Astrocyte (in vitro differentiated cells and primary cell): ENCODE results near the gene NDUFB2. TPM values are rescaled to one million over a fixed set of nuclear protein-coding genes. Genes with fewer than 3 reads are reported as not detected.

Source experiments
- DNase-seq: peaks from one replicate; pipeline ENCODE4 v3.0.0-alpha.2; 2010; ENCODE audit warnings: low read depth
- FAIRE-seq: peaks from 2 replicates; lab custom pipeline; 2011; peaks lifted over from hg19 to GRCh38; lab: Jason Lieb, UNC
- H2AFZ ChIP-seq: 2 replicates; pipeline ENCODE4 v1.6.0; 2012; ENCODE audit warnings: low read depth, low read length, inconsistent platforms
- H3K27ac ChIP-seq: 2 replicates; pipeline ENCODE4 v1.5.1; 2011; ENCODE audit warnings: low read depth, low read length, inconsistent platforms
- H3K27me3 ChIP-seq: 2 replicates; pipeline ENCODE4 v1.6.0; 2011; ENCODE audit warnings: low read length, inconsistent platforms; ENCODE audit not compliant: insufficient read depth
- H3K36me3 ChIP-seq: 2 replicates; pipeline ENCODE4 v1.5.1; 2011; ENCODE audit warnings: low read length, inconsistent platforms; ENCODE audit not compliant: insufficient read depth
- H3K4me1 ChIP-seq: 2 replicates; pipeline ENCODE4 v1.5.1; 2011; ENCODE audit warnings: low read length, inconsistent platforms; ENCODE audit not compliant: insufficient read depth
- H3K4me2 ChIP-seq: 2 replicates; pipeline ENCODE4 v1.6.0; 2012; ENCODE audit warnings: low read length, inconsistent platforms
- H3K4me3 ChIP-seq: 2 replicates; pipeline ENCODE4 v1.5.1; 2011; ENCODE audit warnings: low read depth, mild to moderate bottlenecking, low read length, inconsistent platforms; ENCODE audit not compliant: insufficient read depth
- H3K79me2 ChIP-seq: 2 replicates; pipeline ENCODE4 v1.6.0; 2012; ENCODE audit warnings: mild to moderate bottlenecking, low read length, inconsistent platforms; ENCODE audit not compliant: insufficient read depth
- H3K9ac ChIP-seq: 2 replicates; pipeline ENCODE4 v1.6.0; 2012; ENCODE audit warnings: mild to moderate bottlenecking, low read length, inconsistent platforms
- H3K9me3 ChIP-seq: 2 replicates; pipeline ENCODE4 v1.5.1; 2012; ENCODE audit warnings: low read depth, mild to moderate bottlenecking, low read length, inconsistent platforms; ENCODE audit not compliant: insufficient read depth
- H4K20me1 ChIP-seq: 2 replicates; pipeline ENCODE4 v1.6.0; 2012; ENCODE audit warnings: low read length, inconsistent platforms; ENCODE audit not compliant: insufficient read depth
- H3K27ac Mint-ChIP-seq: one replicate; pipeline ENCODE4 v1.8.0; 2021; ENCODE audit warnings: mild to moderate bottlenecking, mixed read lengths; ENCODE audit not compliant: unreplicated experiment
- H3K27me3 Mint-ChIP-seq: one replicate; pipeline ENCODE4 v1.8.0; 2021; ENCODE audit warnings: low read depth, mixed read lengths; ENCODE audit not compliant: unreplicated experiment
- H3K36me3 Mint-ChIP-seq: one replicate; pipeline ENCODE4 v1.8.0; 2021; ENCODE audit warnings: low read depth, mixed read lengths; ENCODE audit not compliant: unreplicated experiment
- H3K4me1 Mint-ChIP-seq: one replicate; pipeline ENCODE4 v1.8.0; 2021; ENCODE audit warnings: low read depth, mixed read lengths; ENCODE audit not compliant: unreplicated experiment
- H3K4me3 Mint-ChIP-seq: one replicate; pipeline ENCODE4 v1.8.0; 2021; ENCODE audit warnings: mild to moderate bottlenecking, moderate library complexity, mixed read lengths; ENCODE audit not compliant: unreplicated experiment
- H3K9me3 Mint-ChIP-seq: one replicate; pipeline ENCODE4 v1.8.0; 2021; ENCODE audit warnings: mild to moderate bottlenecking, mixed read lengths; ENCODE audit not compliant: unreplicated experiment
- CTCF ChIP-seq: IDR thresholded peaks from 2 replicates; pipeline ENCODE4 v1.5.1; 2011; ENCODE audit warnings: low read depth, mild to moderate bottlenecking, inconsistent platforms, low read length, moderate library complexity; ENCODE audit not compliant: insufficient read depth
- EZH2 ChIP-seq: IDR thresholded peaks from 2 replicates; pipeline ENCODE4 v1.6.1; 2012; ENCODE audit warnings: mild to moderate bottlenecking, low read length, inconsistent platforms; ENCODE audit not compliant: insufficient read depth
- total RNA-seq: library from RNA; stranded (reverse); gene quantifications from 2 replicates; pipeline ENCODE4 v1.2.1, GENCODE V29; 2021

NDUFB2 gene
- total RNA-seq, 1 donor from 2014 or later: 254 TPM

GRCh38 chr7:140655511-140656408, 40.7 kb upstream of the NDUFB2 start:
- H3K4me3 Mint-ChIP-seq: no peak overlapping the region
- H3K36me3 ChIP-seq: no peaks in the 10 kb centered on the region
- H3K4me1 Mint-ChIP-seq: peaks cover 18% of the 10 kb centered on the region
- DNase-seq (no peak), FAIRE-seq (no peak)
- H3K4me3 ChIP-seq: no peak overlapping the region
- peaks cover 13% of the 10 kb centered on the region for H3K27me3 Mint-ChIP-seq
- H2AFZ ChIP-seq: no peak overlapping the region
- H3K36me3 Mint-ChIP-seq: no peaks in the 10 kb centered on the region
- H3K79me2 ChIP-seq: no peaks in the 10 kb centered on the region
- TF ChIP-seq EZH2: no peak
- no peak for TF ChIP-seq CTCF
- no peaks in the 10 kb centered on the region for H4K20me1 ChIP-seq
- peaks cover 4% of the 10 kb centered on the region for H3K27me3 ChIP-seq
- H3K4me2 ChIP-seq: peak overlapping the region; percentile 55
- H3K9me3 Mint-ChIP-seq: peaks cover 1% of the 10 kb centered on the region
- H3K27ac ChIP-seq: no peak overlapping the region
- no peaks in the 10 kb centered on the region for H3K9me3 ChIP-seq
- no peak overlapping the region for H3K9ac ChIP-seq
- no peak overlapping the region for H3K27ac Mint-ChIP-seq
- no peaks in the 10 kb centered on the region for H3K4me1 ChIP-seq

GRCh38 chr7:140656548-140657515, 39.7 kb upstream of the NDUFB2 start:
- H3K4me3 Mint-ChIP-seq: no peak overlapping the region
- Histone ChIP-seq H3K4me1 (no peaks in the 10 kb centered on the region), H3K79me2 (no peaks in the 10 kb centered on the region), H3K9ac (no peak overlapping the region), H3K36me3 (no peaks in the 10 kb centered on the region), H3K27me3 (peaks cover 4% of the 10 kb centered on the region), H3K4me3 (no peak overlapping the region), H2AFZ (peak overlapping the region; percentile 28), H3K9me3 (no peaks in the 10 kb centered on the region), H3K27ac (no peak overlapping the region), H3K4me2 (peak overlapping the region; percentile 55), H4K20me1 (no peaks in the 10 kb centered on the region)
- no peak overlapping the region for H3K27ac Mint-ChIP-seq
- no peak for TF ChIP-seq EZH2
- no peak for TF ChIP-seq CTCF
- FAIRE-seq (no peak), DNase-seq (peak; percentile 10)
- H3K27me3 Mint-ChIP-seq: peaks cover 15% of the 10 kb centered on the region
- H3K4me1 Mint-ChIP-seq: peaks cover 17% of the 10 kb centered on the region
- peaks cover 1% of the 10 kb centered on the region for H3K9me3 Mint-ChIP-seq
- H3K36me3 Mint-ChIP-seq: no peaks in the 10 kb centered on the region
